ENCODE measurements around the gene PCDHGA10. TPM values are rescaled to one million over a fixed set of nuclear protein-coding genes. Genes with fewer than 3 reads are reported as not detected.
"Not testable (repeated sequence)": the region's sequence is repeated elsewhere in the genome, so short reads cannot be mapped to it uniquely, and the experiment has no call there.

Gene PCDHGA10
- total RNA-seq, 2 donors from 2014 or later: not detected

DNA sequence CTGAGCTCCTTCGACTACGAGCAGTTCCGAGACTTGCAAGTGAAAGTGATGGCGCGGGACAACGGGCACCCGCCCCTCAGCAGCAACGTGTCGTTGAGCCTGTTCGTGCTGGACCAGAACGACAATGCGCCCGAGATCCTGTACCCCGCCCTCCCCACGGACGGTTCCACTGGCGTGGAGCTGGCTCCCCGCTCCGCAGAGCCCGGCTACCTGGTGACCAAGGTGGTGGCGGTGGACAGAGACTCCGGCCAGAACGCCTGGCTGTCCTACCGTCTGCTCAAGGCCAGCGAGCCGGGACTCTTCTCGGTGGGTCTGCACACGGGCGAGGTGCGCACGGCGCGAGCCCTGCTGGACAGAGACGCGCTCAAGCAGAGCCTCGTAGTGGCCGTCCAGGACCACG lies 19.5 kb downstream of the PCDHGA10 start:
- not testable (repeated sequence) for ATAC-seq
- Mint-ChIP-seq H3K9me3 (peaks cover 20 to 31% of the 10 kb centered on the region in 2 donors), H3K36me3 (peaks cover 36 to 51% of the 10 kb centered on the region in 2 donors)

DNA sequence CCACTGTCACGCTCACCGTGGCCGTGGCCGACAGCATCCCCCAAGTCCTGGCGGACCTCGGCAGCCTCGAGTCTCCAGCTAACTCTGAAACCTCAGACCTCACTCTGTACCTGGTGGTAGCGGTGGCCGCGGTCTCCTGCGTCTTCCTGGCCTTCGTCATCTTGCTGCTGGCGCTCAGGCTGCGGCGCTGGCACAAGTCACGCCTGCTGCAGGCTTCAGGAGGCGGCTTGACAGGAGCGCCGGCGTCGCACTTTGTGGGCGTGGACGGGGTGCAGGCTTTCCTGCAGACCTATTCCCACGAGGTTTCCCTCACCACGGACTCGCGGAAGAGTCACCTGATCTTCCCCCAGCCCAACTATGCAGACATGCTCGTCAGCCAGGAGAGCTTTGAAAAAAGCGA lies 19.9 kb downstream of the PCDHGA10 start:
- ATAC-seq; H3K27ac Mint-ChIP-seq; DNase-seq (ENCODE audit: low spot score in 2 of 2): not testable (repeated sequence)
- H3K36me3 Mint-ChIP-seq: peaks cover 36 to 48% of the 10 kb centered on the region in 2 donors
- peaks cover 20 to 31% of the 10 kb centered on the region in 2 donors for H3K9me3 Mint-ChIP-seq

More for the DNA sequence above, 19.5 kb downstream of the PCDHGA10 start:
- DNase-seq (ENCODE audit: low spot score in 2 of 2); H3K27ac Mint-ChIP-seq: not testable (repeated sequence)

DNA sequence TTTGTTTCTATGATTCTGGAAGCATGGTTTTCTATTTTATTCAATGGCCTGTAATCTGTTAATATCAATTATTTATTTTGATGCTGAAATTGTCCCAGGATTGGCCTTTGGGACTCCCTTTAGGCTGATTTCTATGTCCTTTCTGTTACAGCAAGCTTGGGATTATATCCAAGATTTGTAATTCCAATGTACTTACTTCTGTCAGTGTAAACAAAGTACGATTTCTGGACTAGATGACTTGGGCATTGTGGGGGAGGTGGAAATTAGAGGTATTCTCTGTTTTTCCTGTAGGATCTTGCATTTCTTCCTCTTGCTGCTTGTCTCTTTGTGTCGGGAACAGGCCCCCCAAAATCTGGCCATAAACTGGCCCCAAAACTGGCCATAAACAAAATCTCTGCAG lies 21.2 kb downstream of the PCDHGA10 start:
- no peak for DNase-seq (ENCODE audit: low spot score in 2 of 2)
- no peak for ATAC-seq
- H3K36me3 Mint-ChIP-seq: peaks cover 29 to 37% of the 10 kb centered on the region in 2 donors

DNA sequence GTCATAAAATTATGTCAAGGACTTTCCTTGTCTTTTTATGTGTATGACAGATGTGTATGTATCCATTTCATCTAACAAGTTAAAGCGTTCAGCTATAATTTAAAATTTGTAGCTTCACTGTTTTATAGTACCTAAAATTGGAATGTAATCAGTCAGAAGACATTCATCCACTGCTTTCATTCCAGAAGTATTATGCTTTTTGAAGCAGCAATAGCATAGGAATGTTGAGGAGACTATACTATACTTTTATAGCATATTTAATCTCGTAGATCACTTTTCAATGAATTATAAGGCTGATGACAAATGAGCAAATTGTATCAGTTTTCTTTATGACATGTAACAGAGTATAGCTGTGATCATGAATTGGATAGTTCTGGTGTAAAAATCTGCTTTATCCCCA lies 24.4 kb downstream of the PCDHGA10 start:
- Mint-ChIP-seq H3K36me3 (peaks cover 13 to 17% of the 10 kb centered on the region in 2 donors), H3K27ac (no peak overlapping the region), H3K9me3 (peaks cover 3 to 11% of the 10 kb centered on the region in 2 donors)
- ATAC-seq (no peak), DNase-seq (ENCODE audit: low spot score in 2 of 2) (no peak)

More for the DNA sequence above, 21.2 kb downstream of the PCDHGA10 start:
- Mint-ChIP-seq H3K9me3 (peaks cover 16 to 25% of the 10 kb centered on the region in 2 donors), H3K27ac (no peak overlapping the region)

DNA sequence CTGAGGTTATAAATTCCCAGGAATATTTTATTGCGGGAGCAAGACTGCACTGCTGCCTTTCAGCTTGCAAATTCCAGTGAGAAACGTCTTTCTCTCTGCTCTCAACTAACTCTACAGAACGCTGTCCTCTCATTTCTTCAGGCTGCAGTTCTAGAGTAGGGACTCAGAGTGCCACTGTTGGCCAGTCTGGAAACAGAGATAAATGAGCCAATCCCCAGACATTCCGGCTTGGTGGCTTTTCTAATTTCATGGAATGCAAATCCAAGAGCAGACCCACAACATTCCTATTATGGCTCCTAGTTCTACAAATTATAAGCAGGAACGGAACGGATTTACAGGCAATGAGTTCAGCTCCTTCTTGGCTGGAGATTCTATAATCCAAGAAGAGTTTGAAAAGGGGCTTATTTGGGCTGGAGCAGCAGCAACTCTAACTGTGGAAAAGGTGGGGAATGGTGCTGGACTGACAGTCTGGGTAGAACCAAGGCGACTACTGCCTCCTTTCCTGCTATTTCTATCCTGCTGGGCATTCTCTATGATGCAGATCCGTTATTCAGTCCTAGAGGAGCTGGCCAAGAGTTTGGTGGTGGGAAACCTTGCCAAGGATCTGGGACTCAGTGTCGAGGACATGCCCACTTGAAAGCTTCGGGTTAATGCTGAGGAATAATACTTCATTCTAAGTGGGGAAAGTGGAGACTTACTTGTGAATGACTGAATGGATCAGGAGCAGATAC lies 26.8 kb downstream of the PCDHGA10 start:
- Mint-ChIP-seq H3K27ac (no peak overlapping the region), H3K36me3 (peaks cover 4 to 6% of the 10 kb centered on the region in 2 donors), H3K9me3 (peaks cover 3 to 5% of the 10 kb centered on the region in 2 donors)
- ATAC-seq (no peak), DNase-seq (ENCODE audit: low spot score in 2 of 2) (no peak)

DNA sequence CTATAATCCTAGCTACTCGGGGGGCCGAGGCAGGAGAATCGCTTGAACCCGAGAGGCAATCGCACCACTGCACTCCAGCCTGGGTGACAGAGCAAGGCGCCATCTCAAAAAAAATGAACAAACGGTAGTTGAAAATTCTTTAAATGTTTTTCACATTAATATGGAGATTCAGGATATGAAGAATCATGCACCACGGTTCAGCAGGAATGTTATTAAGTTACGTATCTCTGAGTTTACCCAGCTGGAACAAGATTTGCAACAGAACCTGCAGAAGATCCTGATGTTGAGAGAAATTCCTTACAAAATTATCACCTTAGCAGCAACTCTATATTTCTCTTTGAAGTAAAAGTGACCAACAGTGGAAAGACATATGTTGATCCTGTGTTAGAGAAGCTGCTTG lies 27.6 kb downstream of the PCDHGA10 start:
- Mint-ChIP-seq H3K9me3 (peaks cover 3 to 5% of the 10 kb centered on the region in 2 donors), H3K27ac (no peak overlapping the region), H3K36me3 (peaks cover 4 to 6% of the 10 kb centered on the region in 2 donors)
- DNase-seq (ENCODE audit: low spot score in 2 of 2): no peak
- ATAC-seq: no peak

DNA sequence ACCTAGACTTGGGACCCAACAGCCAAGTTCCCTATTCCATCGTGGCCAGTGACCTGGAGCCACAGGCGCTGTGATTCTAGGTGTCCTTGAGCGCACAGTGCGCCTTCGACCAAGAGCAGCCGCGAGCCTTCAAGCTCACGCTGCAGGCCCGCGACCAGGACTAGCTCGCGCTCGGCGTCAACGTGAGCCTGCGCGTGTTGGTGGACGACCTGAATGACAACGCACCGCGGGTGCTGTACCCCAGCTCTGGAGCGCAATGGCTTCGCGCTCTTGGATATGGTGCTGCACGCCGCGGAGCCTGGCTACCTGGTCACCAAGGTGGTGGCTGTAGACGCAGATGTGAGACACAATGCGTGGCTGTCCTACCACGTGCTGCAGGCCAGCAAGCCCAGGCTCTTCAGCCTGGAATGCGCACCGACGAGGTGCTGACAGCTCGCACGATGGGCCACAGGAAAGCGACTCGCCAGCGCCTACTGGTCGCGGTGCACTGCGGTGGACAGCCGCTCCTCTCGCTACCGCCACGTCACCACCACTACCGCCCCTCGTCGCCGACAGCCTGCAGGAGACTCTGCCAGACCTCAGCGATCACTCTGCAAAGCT lies 28.9 kb downstream of the PCDHGA10 start:
- H3K27ac Mint-ChIP-seq: no peak overlapping the region
- H3K36me3 Mint-ChIP-seq: peaks cover 4 to 6% of the 10 kb centered on the region in 2 donors
- ATAC-seq (no peak), DNase-seq (ENCODE audit: low spot score in 2 of 2) (no peak)
- H3K9me3 Mint-ChIP-seq: peaks cover 3 to 5% of the 10 kb centered on the region in 2 donors

DNA sequence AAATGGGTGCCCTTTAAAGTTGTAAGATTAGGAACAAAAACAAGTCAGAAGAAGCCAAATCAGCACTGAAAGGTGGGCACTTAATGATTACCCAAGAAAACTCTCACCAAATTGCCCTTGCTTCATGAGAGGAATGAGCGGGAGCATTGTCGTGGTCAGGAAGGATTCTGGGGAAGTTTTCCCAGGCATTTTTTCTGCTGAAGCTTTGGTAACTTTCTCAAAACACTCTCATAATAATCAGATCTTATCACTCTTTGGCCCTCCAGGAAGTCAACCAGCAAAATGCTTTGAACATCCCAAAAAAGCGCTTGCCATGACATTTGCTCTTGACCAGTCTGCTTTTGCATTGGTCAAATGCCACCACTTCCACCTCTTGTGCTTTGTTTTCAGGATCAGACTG lies 52.6 kb downstream of the PCDHGA10 start:
- Mint-ChIP-seq H3K27ac (no peak overlapping the region), H3K36me3 (peaks cover 0 to 5% of the 10 kb centered on the region in 2 donors), H3K9me3 (no peaks in the 10 kb centered on the region)
- ATAC-seq: no peak
- DNase-seq (ENCODE audit: low spot score in 2 of 2): no peak

Other genes starting within 250 kb of the PCDHGA10 start
- not detected for gene PCDHB7, start 240.3 kb upstream of the PCDHGA10 start, total RNA-seq
- gene PCDHB8, start 235.2 kb upstream of the PCDHGA10 start, total RNA-seq: not detected
- not detected for gene PCDHB16, start 230.6 kb upstream of the PCDHGA10 start, total RNA-seq
- not detected for gene PCDHB9, start 225.8 kb upstream of the PCDHGA10 start, total RNA-seq
- gene PCDHB10, start 220.6 kb upstream of the PCDHGA10 start, total RNA-seq: not detected
- gene PCDHB11, start 213.4 kb upstream of the PCDHGA10 start, total RNA-seq: not detected
- gene PCDHB12, start 204.3 kb upstream of the PCDHGA10 start, total RNA-seq: not detected
- not detected for gene PCDHB13, start 199.1 kb upstream of the PCDHGA10 start, total RNA-seq
- gene PCDHB14, start 189.6 kb upstream of the PCDHGA10 start, total RNA-seq: not detected
- not detected for gene PCDHB15, start 167.6 kb upstream of the PCDHGA10 start, total RNA-seq
- gene SLC25A2, start 108.9 kb upstream of the PCDHGA10 start, total RNA-seq: under 1 TPM in 1 of 2 donors, not detected in 1; 0.23 TPM
- 10 to 100 TPM; 44.7 to 46.7 TPM for gene TAF7, start 92.2 kb upstream of the PCDHGA10 start, total RNA-seq
- gene PCDHGA1, start 82.5 kb upstream of the PCDHGA10 start, total RNA-seq: under 1 TPM in 1 of 2 donors, not detected in 1; 0.11 TPM
- not detected for gene PCDHGA2, start 74.2 kb upstream of the PCDHGA10 start, total RNA-seq
- not detected for gene PCDHGA3, start 69.2 kb upstream of the PCDHGA10 start, total RNA-seq
- not detected for gene PCDHGB1, start 62.9 kb upstream of the PCDHGA10 start, total RNA-seq
- not detected for gene PCDHGA4, start 58.0 kb upstream of the PCDHGA10 start, total RNA-seq
- gene PCDHGB2, start 53.0 kb upstream of the PCDHGA10 start, total RNA-seq: under 1 TPM; 0.12 to 0.20 TPM
- gene PCDHGA5, start 48.8 kb upstream of the PCDHGA10 start, total RNA-seq: under 1 TPM in 1 of 2 donors, not detected in 1; 0.09 TPM
- gene PCDHGB3, start 42.7 kb upstream of the PCDHGA10 start, total RNA-seq: under 1 TPM; 0.09 to 0.14 TPM
- gene PCDHGA6, start 39.1 kb upstream of the PCDHGA10 start, total RNA-seq: under 1 TPM; 0.08 to 0.09 TPM
- not detected for gene PCDHGA7, start 30.2 kb upstream of the PCDHGA10 start, total RNA-seq
- gene PCDHGB4, start 25.3 kb upstream of the PCDHGA10 start, total RNA-seq: not detected
- not detected for gene PCDHGA8, start 20.4 kb upstream of the PCDHGA10 start, total RNA-seq
- under 1 TPM in 1 of 2 donors, not detected in 1; 0.12 TPM for gene PCDHGB5, start 15.0 kb upstream of the PCDHGA10 start, total RNA-seq
- gene PCDHGA9, start 10.2 kb upstream of the PCDHGA10 start, total RNA-seq: under 1 TPM in 1 of 2 donors, not detected in 1; 0.23 TPM
- under 1 TPM in 1 of 2 donors, not detected in 1; 0.08 TPM for gene PCDHGB6, start 5.0 kb upstream of the PCDHGA10 start, total RNA-seq
- gene PCDHGB7, start 4.7 kb downstream of the PCDHGA10 start, total RNA-seq: under 1 TPM in 1 of 2 donors, not detected in 1; 0.08 TPM
- gene PCDHGA11, start 8.1 kb downstream of the PCDHGA10 start, total RNA-seq: under 1 TPM; 0.09 to 0.14 TPM
- under 1 TPM; 0.10 to 0.16 TPM for gene PCDHGA12, start 17.5 kb downstream of the PCDHGA10 start, total RNA-seq
- gene PCDHGC3, start 63.0 kb downstream of the PCDHGA10 start, total RNA-seq: under 1 TPM in 1 of 2 donors, not detected in 1; 0.19 TPM
- not detected for gene PCDHGC4, start 72.0 kb downstream of the PCDHGA10 start, total RNA-seq
- not detected for gene PCDHGC5, start 76.1 kb downstream of the PCDHGA10 start, total RNA-seq
- gene DIAPH1, start 206.0 kb downstream of the PCDHGA10 start, total RNA-seq: 100 to 1,000 TPM; 184 to 216 TPM
- gene HDAC3, start 223.9 kb downstream of the PCDHGA10 start, total RNA-seq: 100 to 1,000 TPM in 1 of 2 donors, 10 to 100 TPM in 1; 70.7 to 110 TPM
- 10 to 100 TPM; 22.2 to 34.2 TPM for gene RELL2, start 224.0 kb downstream of the PCDHGA10 start, total RNA-seq
- gene FCHSD1, start 238.4 kb downstream of the PCDHGA10 start, total RNA-seq: 10 to 100 TPM; 44.9 to 62.9 TPM